AG10803 (cell line): Measurements from ENCODE around the gene CXorf51A.
"Not testable (repeated sequence)": the region's sequence is repeated elsewhere in the genome, so short reads cannot be mapped to it uniquely, and the experiment has no call there.

Source experiments
- DNase-seq: peaks from one replicate; pipeline ENCODE4 v3.0.0; 2010; ENCODE audit warnings: low read depth
- H3K4me3 ChIP-seq: 2 replicates; pipeline ENCODE4 v1.5.1; 2011; ENCODE audit warnings: mild to moderate bottlenecking, low read length, control low read depth
- CTCF ChIP-seq: conservative IDR thresholded peaks from 2 replicates; pipeline ENCODE4 v1.5.1; 2011; ENCODE audit warnings: mild to moderate bottlenecking, low read length, control low read depth, inconsistent platforms

CXorf51A gene

GRCh38 chrX:146814644-146815043 lies at the start of gene CXorf51A:
CXorf51A (minus strand) TSS chrX:146814744; CDS start chrX:146814723, 21 bp downstream.
- not testable (repeated sequence) for DNase-seq, H3K4me3 ChIP-seq

GRCh38 chrX:146863566-146863965 lies 49.0 kb upstream of the CXorf51A start:
- DNase-seq = no peak
- TF ChIP-seq CTCF = no peak
- H3K4me3 ChIP-seq = no peak overlapping the region

- no peak overlapping the region for H3K4me3 ChIP-seq
- TF ChIP-seq CTCF = no peak
- DNase-seq = no peak
Measured at GRCh38 chrX:146854281-146854680, 39.7 kb upstream of the CXorf51A start.

- no peak for TF ChIP-seq CTCF
- no peak overlapping the region for H3K4me3 ChIP-seq
- DNase-seq = no peak
Measured at GRCh38 chrX:146831994-146832393, 17.4 kb upstream of the CXorf51A start.

GRCh38 chrX:146809471-146809870 lies 5.1 kb downstream of the CXorf51A start, which contains the start of gene CXorf51B:
CXorf51B (plus strand) TSS chrX:146809771; CDS start chrX:146809792, 21 bp downstream.
- H3K4me3 ChIP-seq, DNase-seq: not testable (repeated sequence)
